Tibial nerve (tissue), 4 donors: ENCODE data around the gene MYO3B.

Experiments
- EP300 ChIP-seq, 2 donors: sonication (generic); formaldehyde crosslinking; IDR thresholded peaks; one replicate each; pipeline ENCODE4 v1.6.1; 2017; ENCODE audit warnings: antibody characterized with exemption in 2 of 2, mild to moderate bottlenecking in 1 of 2
- POLR2A ChIP-seq, 2 donors: fragments of 450-650 bp; IDR thresholded peaks; one replicate each; pipeline ENCODE4 v1.6.1; 2017; ENCODE audit warnings: antibody characterized with exemption in 2 of 2, mild to moderate bottlenecking in 2 of 2, moderate library complexity in 2 of 2
- TF ChIP-seq, protein P1 (sequence below), 5 experiments: fragments of 200-600 bp in 3 of 5; fragments of 450-650 bp in 2 of 5; sonication (generic) in 3 of 5; IDR thresholded peaks; one replicate each; pipeline ENCODE4 v1.5.1; 2016 to 2019; ENCODE audit warnings: antibody characterized with exemption in 5 of 5, mild to moderate bottlenecking in 3 of 5, moderate library complexity in 2 of 5

DNA sequence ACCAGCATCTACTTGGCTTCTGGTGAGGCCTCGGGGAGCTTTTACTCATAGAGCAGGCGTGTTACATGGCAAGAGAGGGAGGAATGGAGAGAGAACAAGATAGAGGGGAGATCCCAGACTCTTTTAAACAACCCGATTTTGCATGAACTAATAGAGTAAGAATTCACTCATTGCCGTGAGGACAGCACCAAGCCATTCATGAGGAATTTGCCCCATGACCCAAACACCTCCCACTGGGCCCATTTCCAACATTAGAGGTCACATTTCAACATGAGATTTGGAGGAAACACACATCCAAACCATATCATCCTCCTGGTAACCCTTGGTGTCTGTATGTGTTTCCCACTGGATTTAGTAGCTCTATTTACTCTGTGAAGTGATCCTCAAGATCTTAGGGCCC, 287.3 kb downstream of the MYO3B start:
- TF ChIP-seq, protein P1, sequence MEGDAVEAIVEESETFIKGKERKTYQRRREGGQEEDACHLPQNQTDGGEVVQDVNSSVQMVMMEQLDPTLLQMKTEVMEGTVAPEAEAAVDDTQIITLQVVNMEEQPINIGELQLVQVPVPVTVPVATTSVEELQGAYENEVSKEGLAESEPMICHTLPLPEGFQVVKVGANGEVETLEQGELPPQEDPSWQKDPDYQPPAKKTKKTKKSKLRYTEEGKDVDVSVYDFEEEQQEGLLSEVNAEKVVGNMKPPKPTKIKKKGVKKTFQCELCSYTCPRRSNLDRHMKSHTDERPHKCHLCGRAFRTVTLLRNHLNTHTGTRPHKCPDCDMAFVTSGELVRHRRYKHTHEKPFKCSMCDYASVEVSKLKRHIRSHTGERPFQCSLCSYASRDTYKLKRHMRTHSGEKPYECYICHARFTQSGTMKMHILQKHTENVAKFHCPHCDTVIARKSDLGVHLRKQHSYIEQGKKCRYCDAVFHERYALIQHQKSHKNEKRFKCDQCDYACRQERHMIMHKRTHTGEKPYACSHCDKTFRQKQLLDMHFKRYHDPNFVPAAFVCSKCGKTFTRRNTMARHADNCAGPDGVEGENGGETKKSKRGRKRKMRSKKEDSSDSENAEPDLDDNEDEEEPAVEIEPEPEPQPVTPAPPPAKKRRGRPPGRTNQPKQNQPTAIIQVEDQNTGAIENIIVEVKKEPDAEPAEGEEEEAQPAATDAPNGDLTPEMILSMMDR (IDR thresholded peaks at IDR 0.05) = no peak
- TF ChIP-seq POLR2A (IDR thresholded peaks at IDR 0.05) (no peak), EP300 (IDR thresholded peaks at IDR 0.05) (no peak)
